GM18517 (cell line): ENCODE results near the gene EIF4ENIF1.
"Not testable (repeated sequence)": the region's sequence is repeated elsewhere in the genome, so short reads cannot be mapped to it uniquely, and the experiment has no call there.

ENCODE experiments used
- ATAC-seq: cut with Tn5 transposase; IDR thresholded peaks from one replicate; pipeline ENCODE4 v1.9.1; 2021; ENCODE audit warnings: mild to moderate bottlenecking, moderate library complexity; ENCODE audit not compliant: unreplicated experiment

EIF4ENIF1 gene

DNA sequence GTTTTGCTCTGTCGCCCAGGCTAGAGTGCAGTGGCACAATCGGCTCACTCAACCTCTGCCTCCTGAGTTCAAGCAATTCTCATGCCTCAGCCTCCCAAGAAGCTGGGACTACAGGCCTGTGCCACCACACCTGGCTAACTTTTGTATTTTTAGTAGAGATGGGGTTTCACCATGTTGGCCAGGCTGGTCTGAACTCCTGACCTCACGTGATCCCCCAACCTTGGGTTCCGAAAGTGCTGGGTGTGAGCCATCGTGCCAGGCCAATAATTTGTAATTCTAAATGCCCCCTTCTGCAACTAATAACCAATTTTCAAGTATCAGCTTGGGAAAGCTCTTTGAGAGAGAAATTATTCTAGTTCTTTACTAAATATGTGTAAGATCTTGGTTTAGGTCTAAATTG, 3.7 kb upstream of the EIF4ENIF1 start:
- ATAC-seq = not testable (repeated sequence)

DNA sequence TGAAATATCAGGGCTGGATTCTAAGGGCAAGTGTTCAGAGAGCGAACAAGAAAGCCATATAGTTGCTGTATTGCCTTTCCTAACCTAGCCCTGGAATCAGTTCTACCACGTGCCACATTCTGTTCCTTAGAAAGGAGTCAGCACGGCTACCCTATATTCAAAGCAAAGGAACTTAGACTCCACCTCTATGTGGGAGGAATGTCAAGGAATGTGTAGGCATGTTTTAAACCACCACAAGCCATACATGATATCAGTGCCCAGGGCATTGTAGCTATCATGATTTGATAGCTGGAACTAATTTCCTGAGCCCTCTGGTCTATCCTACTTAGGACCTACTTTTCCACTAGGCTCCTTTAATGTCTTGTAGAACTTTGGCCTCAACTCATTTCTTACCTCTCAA, 2.5 kb upstream of the EIF4ENIF1 start:
- no peak for ATAC-seq

DNA sequence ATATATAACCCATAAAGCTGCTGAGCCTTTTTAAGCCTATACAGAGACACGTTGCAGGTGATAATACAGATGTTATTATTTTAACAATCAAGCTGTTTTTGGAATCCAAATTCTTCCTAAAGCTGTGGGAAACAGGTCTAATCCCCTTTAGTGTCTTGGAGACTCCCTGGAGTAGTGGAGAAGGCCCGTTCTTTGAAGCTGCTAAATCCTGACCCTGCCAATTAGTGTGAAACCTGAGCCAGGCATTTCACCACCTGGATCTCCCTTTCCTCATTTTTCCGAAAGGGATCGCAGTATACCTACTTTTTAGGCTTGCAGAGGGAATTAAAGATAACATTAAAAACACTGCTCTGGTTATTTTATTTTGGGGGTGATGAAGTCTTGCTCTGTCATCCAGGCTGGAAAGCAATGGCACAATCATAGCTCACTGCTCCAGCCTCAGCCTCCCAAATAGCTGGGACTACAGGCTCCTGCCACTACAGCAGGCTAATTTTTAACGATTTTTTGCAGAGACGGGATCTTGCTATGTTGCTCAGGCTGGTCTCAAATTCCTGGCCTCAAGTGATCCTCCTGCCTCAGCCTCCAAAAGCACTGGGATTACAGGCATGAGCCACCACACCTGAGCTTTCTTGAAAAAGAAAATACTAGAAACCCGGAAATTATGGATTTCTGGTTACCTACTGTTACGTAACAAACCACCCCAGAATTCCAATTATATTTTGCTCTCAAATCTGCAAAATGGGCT, 1.7 kb upstream of the EIF4ENIF1 start:
- no peak for ATAC-seq

DNA sequence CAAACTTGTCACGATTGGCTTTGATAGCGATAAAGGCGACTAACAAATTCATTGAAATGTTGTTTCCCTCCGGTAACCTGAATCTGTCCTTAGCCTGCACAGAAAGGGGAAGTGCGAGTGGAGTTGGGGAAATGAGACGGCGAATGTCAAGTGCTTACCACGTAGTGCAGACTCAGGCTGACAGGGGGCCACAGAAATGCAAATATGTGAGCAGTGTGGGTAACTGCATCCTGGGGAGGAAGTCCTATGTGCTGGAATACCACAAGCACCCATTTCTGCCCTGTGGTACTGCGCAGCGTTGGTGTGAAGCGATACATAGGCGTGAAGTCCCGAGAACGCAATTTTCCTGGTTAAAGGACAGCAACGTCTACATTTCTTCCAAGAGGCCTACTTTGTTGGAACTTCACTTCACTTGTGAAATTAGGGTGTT, 869 bp upstream of the EIF4ENIF1 start:
- ATAC-seq = peak; percentile 46

DNA sequence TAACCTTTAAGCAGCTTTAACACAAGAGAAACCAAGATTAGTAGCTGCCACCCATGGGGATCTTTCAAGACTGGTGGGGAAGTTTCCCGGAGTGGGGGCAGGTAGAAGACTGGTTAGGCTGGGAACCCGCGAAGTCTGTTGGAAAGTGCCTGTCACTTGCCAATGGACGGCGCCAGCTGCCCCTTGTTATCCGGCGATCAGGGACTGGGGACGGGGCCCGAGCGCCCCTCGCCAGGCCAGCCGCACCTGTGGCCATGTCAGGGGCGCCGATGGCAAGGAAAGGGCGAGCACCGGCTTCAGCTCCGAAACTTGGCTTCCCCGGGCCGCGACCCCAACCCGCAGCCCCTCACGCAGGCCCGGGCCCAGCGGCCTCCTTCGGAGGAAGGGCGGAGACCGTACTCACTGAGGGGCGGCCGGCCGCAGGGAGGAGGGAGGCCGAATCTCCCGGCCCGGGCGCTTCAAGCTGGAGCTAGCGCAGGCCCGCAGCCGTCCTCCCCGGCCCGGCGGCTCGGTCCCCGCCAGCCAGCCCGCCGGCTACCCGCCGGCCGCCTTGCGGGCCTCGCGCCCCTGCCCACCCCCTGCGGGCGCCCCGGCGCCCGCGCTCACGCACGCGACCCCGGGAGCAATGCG, 539 bp downstream of the EIF4ENIF1 start:
- no peak for ATAC-seq

DNA sequence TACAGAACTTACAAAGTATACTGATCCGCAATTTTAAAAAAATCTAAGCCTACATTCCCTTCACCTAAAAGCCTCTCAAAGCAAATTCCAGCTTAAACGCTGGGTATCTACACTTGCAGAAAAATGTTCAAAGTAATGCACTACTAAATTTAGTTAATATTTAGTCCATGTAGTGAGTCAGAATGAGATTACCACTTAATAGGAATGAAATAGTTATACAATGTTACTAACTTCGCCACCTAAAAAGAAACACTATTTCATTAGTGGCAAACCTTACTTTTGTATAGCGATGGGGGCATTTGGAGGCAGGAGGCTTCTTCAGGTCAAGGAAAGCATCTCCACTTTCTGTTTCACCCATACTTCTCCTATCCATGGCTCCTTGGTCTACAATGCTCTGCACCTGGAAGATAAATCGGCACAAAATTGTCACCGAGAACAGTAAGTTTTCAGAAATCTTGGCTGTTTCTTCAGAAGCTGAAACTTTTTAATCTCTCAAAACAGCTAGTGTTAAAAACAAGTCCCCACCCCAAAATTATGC, 1.2 kb downstream of the EIF4ENIF1 start:
- ATAC-seq = no peak

DNA sequence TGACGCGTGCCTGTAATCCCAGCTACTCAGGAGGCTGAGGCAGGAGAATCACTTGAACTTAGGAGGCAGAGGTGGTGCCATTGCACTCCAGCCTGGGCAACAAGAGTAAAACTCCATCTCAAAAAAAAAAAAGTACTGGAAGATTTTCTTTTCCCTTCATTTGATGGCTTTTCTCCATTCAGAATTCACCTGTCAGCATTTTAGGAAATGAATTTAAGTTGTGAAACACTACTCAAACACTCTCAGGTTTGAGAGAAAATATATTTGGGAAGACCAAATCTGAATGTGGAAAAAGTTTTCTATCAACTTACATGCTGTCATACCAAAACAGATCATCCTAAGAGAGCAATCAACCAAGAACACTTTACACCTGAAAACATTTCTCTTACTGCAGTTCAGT, 2.7 kb downstream of the EIF4ENIF1 start:
- no peak for ATAC-seq

DNA sequence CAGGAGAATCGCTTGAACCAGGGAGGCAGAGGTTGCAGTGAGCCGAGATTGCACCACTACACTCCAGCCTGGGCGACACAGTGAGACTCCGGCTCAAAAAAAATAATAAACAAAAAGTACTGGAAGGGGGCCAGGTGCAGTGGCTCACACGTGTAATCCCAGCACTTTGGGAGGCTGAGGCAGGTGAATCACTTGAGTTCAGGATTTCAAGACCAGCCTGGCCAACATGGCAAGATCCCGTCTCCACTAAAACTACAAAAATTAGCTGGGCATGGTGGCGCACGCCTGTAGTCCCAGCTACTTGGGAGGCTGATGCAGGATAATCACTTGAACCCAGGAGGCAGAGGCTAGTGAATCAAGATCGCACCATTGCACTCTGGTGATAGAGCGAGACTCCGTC, 3.3 kb downstream of the EIF4ENIF1 start:
- ATAC-seq = not testable (repeated sequence)

DNA sequence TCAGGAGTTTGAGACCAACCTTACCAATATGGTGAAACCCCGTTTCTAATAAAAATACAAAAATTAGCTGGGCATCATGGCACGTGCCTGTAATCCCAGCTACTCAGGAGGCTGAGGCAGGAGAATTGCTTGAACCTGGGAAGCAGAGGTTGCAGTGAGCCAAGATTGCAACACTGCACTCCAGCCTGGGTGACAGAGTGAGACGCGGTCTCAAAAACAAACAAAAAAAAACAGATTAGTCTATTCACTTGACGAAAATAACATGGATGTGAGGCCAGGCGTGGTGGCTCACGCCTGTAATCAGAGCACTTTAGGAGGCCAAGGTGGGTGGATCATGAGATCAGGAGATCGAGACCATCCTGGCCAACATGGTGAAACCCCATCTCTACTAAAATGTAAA, 7.2 kb downstream of the EIF4ENIF1 start:
- ATAC-seq = not testable (repeated sequence)

DNA sequence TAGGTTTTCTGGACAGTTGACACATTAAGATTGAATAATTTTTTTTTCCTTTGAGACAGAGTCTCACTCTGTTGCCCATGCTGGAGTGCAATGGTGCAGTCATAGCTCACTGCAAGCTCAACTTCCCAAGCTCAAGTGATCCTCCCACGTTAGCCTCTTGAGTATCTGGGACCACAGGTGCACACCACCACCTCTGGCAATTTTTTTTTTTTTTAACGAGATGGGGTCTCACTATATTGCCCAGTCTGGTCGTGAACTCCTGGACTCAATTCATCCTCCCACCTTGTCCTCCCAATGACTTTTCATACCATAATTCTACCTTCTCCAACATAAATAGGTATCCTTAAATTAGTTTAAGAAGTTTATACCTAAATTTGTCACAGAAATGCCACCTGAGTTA, 8.5 kb downstream of the EIF4ENIF1 start:
- no peak for ATAC-seq

DNA sequence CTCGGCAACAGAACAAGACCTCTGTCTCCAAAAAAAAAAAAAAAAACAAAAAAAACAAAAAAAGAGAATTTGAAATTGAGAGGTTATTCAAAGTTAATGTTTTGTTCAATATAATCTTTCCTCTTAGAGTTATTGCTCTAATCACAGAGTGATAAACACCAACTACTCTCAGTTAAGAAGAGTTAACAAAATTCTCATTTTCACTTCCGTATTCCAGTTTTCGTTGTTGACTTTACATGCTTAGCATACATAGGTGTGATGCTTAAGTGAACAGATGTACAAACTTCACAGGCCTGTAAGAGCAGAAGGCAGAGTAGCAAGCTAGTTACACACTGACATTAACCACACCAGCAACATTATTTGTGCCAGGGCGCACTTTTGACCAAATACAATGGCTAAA, 12.3 kb downstream of the EIF4ENIF1 start:
- no peak for ATAC-seq

DNA sequence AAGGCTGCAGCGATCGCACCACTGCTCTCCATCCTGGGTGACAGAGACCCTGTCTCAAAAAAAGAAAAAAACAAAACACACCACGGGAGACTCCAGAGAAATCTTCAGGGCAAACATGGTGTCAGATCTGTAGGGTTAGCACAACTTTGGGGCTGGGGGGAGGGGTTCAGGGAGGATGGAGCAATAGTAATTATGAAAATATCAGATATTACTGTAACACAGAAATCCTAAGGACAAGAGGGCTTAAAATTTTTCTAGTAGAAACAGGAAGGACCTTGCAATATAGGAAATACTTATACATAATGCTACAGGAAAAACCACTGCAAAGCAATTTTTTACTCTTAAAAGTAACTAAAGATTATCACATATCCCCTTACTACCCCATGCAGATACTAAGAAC, 13.8 kb downstream of the EIF4ENIF1 start:
- no peak for ATAC-seq

DNA sequence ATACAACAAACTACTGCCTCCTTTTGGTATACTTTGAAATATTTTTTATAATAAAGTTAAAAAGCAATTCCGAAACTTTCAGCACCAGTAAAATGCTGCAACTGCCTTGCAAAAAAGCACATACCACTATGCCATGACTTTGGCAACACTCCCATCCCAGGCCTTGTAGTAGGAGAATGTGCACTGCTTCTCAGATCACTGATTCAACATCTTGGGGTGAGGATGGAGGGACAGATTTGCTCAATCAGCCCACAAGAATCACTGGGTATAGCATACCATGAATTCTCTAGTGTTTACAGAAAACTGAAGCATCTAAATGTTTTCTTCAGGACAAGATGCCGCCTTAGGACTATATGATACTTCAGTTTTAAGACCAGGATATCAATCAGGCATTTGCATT, 14.9 kb downstream of the EIF4ENIF1 start:
- ATAC-seq = no peak

DNA sequence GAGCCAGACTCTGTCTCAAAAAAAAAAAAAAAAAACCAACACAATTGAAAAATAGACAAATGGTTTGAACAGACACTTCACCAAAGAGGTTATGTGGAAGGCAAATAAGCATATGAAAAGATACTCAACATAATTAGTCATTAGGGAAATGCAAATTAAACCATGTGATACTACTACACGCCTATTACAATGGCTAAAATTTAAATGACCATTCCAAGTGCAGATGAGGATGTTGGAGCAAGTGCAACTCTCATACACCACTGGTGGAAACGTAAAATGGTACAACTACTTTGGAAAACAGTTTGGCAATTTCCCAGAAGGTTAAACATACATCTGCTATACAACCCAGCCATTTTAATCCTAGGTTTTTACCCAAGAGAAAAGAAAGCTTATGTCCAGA, 24.3 kb downstream of the EIF4ENIF1 start:
- ATAC-seq = no peak

DNA sequence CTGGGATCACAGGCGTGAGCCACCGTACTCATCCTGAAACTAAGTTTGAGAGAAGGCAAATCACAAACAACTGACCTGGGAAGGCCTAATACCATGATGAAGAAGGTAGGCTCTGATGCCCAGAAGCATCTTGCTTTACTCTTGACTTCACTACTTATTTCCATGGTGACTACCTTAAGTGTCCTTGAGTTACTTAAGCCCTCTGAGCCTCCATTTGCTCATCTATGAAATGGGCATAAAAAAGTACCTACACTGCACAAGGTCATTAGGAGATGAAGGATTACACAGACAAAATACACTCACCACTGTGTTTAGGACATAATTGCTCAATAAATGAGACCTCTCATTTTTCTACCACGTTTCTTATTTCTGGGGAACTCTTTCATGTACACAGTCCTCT, 27.9 kb downstream of the EIF4ENIF1 start:
- ATAC-seq = no peak

DNA sequence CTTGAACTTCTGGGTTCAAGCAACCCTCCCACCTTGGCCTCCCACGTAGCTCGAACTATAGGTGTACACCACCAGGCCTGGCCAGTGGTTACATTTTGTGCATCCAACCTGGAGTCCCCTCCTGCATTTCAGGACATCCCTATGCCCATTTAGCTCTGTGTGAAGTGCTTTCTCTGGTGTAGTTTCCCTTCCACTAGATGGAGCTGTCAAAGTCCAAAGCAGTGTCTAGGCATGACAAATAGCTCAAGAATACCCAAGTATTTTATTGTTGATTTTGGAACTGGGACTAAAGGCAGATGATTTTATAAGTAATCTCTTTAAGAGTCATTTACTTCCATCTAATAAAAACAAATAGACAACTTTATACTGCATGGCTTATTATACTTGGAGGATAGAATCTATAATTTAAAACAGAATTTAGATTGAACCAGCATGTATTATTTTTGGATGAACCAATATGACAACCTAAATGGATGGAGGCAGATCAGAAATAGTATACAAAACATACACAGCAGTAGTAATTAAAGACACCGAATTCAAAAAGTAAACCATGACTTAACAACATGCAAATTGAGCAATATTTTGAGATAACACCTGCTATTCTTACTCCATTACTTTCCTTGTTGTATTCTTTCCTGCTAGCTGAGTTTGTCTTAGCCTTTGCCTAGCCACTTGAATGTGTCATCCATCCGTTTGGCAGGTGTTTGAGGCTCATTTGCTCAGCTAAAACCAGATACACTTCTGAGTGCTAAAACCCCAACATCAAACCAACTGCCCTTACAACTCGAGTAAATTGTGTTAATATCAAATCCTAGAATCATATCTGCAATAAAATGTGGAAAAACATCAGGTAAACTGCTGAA, 37.7 kb downstream of the EIF4ENIF1 start:
- ATAC-seq = no peak

DNA sequence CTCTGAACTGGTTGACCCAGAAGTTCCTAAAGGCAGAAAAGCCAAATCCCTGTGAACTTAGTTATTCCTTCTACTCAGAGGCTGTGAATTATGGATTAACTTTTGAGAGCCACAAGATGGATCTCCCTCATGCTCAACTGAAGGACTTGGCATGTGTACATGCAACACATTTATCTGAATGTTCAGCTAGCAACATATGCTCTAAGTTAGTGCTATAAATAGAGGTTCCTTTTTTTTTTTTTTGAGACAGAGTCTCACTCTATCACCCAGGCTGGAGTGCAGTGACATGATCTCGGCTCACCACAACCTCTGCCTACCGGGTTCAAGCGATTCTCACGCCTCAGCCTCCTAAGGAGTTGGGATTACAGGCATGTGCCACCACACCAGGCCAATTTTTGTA, 40.1 kb downstream of the EIF4ENIF1 start:
- no peak for ATAC-seq

DNA sequence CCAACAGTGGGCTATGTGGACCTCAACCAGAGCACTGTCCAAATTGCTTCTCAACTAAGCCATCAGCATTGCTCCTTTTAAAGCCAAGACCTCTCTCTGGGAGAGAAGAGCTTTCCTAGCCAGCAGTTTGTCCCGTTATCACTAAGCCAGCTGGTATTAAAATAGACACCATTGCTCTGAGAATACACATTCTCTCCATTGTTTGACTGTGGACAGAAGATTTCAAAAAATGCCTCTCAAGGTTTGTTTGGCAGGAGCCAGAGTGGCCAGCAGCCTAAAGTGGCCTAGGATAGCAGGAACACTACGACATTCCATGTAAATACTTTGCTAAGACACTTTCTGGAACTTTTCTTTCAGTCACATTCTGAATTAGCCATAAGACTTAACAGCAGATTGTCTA, 41.3 kb downstream of the EIF4ENIF1 start:
- ATAC-seq = no peak

DNA sequence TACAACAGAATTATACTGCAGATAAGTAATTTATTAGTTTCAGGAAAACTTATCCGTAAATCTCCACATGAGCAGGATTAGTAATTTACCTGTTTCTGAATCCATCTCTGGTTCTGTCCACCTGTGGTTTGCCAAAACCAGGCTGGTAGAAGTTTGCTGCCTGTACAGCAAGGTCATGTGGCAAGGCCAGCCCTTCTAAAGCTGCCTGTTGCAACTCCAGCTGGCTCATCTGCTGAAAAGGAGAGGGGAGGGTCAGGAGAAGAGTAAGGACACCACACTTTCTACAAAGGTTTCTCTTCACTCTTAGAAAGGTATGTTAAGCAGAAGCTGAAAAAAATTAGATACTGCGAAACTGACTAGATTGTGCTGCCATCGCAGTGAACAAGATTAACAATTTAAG, 42.3 kb downstream of the EIF4ENIF1 start:
- ATAC-seq = no peak

DNA sequence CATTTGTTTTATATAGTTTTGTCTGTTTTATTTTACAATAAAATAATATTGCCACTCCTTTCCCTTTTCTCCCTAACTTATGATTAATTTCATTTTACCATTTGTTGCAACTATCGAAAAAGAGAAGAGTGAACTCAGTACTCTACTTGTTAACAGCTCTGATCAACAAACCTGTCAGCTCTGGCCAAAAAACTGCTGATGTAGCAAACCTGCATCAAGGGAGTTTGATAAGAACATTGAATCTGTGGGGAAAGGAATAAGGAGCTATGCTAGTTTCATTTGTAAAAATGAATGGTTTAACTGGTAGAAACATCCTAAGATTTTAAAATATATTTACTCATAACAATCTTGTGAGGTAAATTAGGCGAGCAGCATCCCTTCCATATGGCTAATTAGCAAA, 42.9 kb downstream of the EIF4ENIF1 start:
- ATAC-seq = no peak

DNA sequence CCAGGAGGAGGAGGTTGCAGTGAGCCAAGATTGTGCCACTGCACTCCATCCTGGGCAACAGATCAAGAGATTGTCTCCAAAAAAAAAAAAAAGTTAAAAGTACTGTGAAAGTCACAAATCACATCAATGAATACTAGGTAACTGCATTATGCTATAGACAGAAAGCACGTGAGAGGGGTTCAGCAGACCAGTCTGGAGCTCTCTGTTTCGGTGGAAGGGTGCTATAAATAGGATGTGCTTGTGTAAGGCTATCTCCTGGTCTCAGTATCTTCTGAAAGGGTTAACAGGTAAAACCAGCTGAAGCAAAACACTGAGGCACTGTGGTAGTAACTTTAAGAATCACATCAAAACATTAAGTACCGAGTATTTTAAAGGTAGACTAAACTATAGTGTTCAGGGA, 43.4 kb downstream of the EIF4ENIF1 start:
- no peak for ATAC-seq

DNA sequence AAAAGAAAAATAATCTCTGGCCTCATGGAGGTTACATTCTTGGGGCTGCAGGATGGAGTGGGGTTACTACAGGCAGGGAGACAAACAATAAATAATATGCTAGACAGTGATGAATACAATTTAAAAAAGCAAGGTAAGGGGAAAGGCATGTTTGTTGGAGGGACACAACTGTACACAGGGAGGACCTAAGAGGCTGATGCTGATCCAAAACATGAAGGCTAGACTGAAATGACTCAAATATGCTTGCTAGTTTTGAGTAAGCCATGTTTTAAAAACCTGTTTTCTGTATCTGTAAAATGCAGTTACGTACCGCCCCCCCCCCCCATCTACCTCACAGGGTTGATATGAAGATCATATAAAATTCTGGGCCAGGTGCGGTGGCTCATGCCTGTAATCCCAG, 44.0 kb downstream of the EIF4ENIF1 start:
- no peak for ATAC-seq
